Liver (tissue), 3 donors: ENCODE results near the gene PLCB2.

ENCODE experiments used
- EGR1 ChIP-seq, 2 donors: IDR thresholded peaks; 2 replicates each; pipeline ENCODE4 v1.6.1; 2016 to 2018; ENCODE audit warnings: antibody characterized with exemption in 2 of 2, low read depth in 2 of 2
- JUND ChIP-seq, 2 donors: IDR thresholded peaks; 2 replicates each; pipeline ENCODE4 v1.6.1; 2016; ENCODE audit warnings: antibody characterized with exemption in 2 of 2
- MAX ChIP-seq: IDR thresholded peaks from 2 replicates; pipeline ENCODE4 v1.6.1; 2016; ENCODE audit warnings: antibody characterized with exemption
- REST ChIP-seq: IDR thresholded peaks from 2 replicates; pipeline ENCODE4 v1.6.1; 2016; ENCODE audit warnings: antibody characterized with exemption, mild to moderate bottlenecking
- RXRA ChIP-seq, 2 donors: IDR thresholded peaks; 2 replicates each; pipeline ENCODE4 v1.6.1; 2017 to 2018; ENCODE audit warnings: antibody characterized with exemption in 2 of 2, mild to moderate bottlenecking in 1 of 2
- SP1 ChIP-seq: IDR thresholded peaks from 2 replicates; pipeline ENCODE4 v1.6.1; 2018; ENCODE audit warnings: antibody characterized with exemption, mild to moderate bottlenecking
- TAF1 ChIP-seq: conservative IDR thresholded peaks from 2 replicates; pipeline ENCODE4 v1.6.1; 2016; ENCODE audit warnings: antibody characterized with exemption, mild to moderate bottlenecking
- YY1 ChIP-seq: IDR thresholded peaks from 2 replicates; pipeline ENCODE4 v1.6.1; 2016; ENCODE audit warnings: antibody characterized with exemption, mild to moderate bottlenecking
- TF ChIP-seq, protein P1 (sequence below): IDR thresholded peaks from 2 replicates; pipeline ENCODE4 v1.6.1; 2016; ENCODE audit warnings: antibody characterized with exemption
- TF ChIP-seq, protein P2 (sequence below): fragments of 150-350 bp; IDR thresholded peaks from 2 replicates; pipeline ENCODE4 v1.5.1; 2017; ENCODE audit warnings: improper control_type of control experiment, low read depth, low read length; ENCODE audit not compliant: missing input control
- donor health status: healthy.
- donor health status: healthy.

- TF ChIP-seq, protein P1, sequence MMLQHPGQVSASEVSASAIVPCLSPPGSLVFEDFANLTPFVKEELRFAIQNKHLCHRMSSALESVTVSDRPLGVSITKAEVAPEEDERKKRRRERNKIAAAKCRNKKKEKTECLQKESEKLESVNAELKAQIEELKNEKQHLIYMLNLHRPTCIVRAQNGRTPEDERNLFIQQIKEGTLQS = no peak
- TF ChIP-seq, protein P2, sequence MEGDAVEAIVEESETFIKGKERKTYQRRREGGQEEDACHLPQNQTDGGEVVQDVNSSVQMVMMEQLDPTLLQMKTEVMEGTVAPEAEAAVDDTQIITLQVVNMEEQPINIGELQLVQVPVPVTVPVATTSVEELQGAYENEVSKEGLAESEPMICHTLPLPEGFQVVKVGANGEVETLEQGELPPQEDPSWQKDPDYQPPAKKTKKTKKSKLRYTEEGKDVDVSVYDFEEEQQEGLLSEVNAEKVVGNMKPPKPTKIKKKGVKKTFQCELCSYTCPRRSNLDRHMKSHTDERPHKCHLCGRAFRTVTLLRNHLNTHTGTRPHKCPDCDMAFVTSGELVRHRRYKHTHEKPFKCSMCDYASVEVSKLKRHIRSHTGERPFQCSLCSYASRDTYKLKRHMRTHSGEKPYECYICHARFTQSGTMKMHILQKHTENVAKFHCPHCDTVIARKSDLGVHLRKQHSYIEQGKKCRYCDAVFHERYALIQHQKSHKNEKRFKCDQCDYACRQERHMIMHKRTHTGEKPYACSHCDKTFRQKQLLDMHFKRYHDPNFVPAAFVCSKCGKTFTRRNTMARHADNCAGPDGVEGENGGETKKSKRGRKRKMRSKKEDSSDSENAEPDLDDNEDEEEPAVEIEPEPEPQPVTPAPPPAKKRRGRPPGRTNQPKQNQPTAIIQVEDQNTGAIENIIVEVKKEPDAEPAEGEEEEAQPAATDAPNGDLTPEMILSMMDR = no peak
- TF ChIP-seq MAX (no peak), EGR1 (IDR thresholded peaks at IDR 0.05; ENCODE audit: low read depth in 2 of 2) (no peak), TAF1 (no peak), YY1 (no peak), JUND (IDR thresholded peaks at IDR 0.05) (no peak), SP1 (no peak), REST (no peak), RXRA (IDR thresholded peaks at IDR 0.05) (no peak)
Measured at GRCh38 chr15:40241269-40242212, 66.2 kb downstream of the PLCB2 start.
